GM12874 (cell line): Measurements from ENCODE around the gene DENND5A.

ENCODE experiments used
- CTCF ChIP-seq: IDR thresholded peaks from 2 replicates; pipeline ENCODE4 v1.5.1; 2011; ENCODE audit warnings: low read depth, mild to moderate bottlenecking, control low read depth, low read length, moderate library complexity; ENCODE audit not compliant: insufficient read depth

The DENND5A gene

GRCh38 chr11:9121469-9121796 lies 143.7 kb downstream of the DENND5A start:
- no peak for TF ChIP-seq CTCF

- TF ChIP-seq CTCF: peak; percentile 28; the same call in 1 of the 2 replicates
Observed at GRCh38 chr11:9120664-9121468, 144.3 kb downstream of the DENND5A start.

- no peak for TF ChIP-seq CTCF
Observed at GRCh38 chr11:9118277-9118676, 146.9 kb downstream of the DENND5A start.

DNA sequence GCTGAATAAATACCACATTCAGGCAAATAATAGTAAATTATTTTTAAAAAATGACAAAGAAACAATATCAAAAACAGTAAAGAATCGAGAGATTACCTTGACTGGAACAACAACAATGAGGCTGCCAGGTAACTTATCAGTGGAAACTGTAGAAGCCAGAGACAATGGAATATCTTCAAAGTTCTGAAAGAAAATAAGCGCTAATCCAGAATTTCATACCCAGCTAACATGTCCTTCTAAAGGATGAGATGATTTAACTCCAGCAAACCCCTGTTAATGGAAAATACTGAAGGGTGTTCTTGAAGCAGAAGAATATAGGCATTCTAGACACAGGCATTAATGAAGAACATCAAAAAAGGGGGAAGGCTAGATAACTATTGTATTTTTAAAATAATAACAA lies 153.1 kb downstream of the DENND5A start:
- no peak for TF ChIP-seq CTCF

DNA sequence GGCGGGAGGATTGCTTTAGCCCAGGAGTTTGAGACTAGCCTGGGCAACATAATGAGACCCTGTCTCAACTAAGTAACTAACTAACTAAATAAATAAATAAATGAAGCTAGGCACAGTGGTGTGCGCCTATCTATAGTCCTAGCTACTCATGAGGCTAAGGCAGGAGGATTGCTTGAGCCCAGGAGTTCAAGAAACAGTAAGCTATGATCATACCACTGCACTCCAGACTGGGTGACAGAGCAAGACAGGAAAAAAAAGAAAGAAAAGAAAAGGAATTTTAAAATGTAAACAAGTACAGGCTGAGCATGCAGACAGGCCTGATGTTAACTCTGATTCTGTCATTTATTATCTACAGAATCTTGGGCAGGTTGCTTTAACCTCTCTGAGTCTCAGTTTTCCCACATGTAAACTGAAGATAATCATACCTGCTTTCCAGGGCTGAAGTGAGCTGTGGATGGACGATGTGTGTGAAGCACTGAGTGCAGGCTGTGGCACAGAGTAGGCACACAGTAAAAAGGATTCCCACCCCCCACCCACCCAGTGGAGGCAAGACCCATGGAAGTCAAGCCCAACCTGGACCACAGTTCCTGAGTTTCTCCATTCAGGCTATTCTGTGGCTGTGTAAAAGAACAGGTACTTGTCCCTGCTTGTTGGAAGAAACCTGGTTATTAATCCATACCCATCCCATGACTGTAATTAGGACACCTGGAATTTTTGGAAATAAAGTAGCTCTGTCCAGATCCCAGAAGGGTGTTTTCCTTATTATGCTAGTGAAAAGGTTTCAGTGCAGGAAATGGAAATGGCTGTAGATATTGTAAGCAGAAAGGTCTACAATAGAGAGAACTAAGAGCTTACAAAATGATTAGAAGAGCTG lies 155.1 kb downstream of the DENND5A start:
- no peak for TF ChIP-seq CTCF

GRCh38 chr11:9104580-9104979 lies 160.6 kb downstream of the DENND5A start:
- TF ChIP-seq CTCF: no peak

GRCh38 chr11:9103542-9104276 lies 161.4 kb downstream of the DENND5A start:
- TF ChIP-seq CTCF: no peak
